Glutamatergic neuron (in vitro differentiated cells): ENCODE measurements around the gene TMEM123. TPM values are rescaled to one million over a fixed set of nuclear protein-coding genes. Genes with fewer than 3 reads are reported as not detected.

Source experiments
- DNase-seq: peaks from one replicate; pipeline ENCODE4 v3.0.0; 2022
- H3K27ac Mint-ChIP-seq: one replicate; pipeline ENCODE4 v1.8.0; 2020; ENCODE audit warnings: mild to moderate bottlenecking, mixed read lengths, inconsistent platforms; ENCODE audit not compliant: unreplicated experiment
- H3K27me3 Mint-ChIP-seq: one replicate; pipeline ENCODE4 v1.8.0; 2020; ENCODE audit warnings: mild to moderate bottlenecking, moderate library complexity, mixed read lengths, inconsistent platforms; ENCODE audit not compliant: unreplicated experiment
- H3K36me3 Mint-ChIP-seq: one replicate; pipeline ENCODE4 v1.8.0; 2020; ENCODE audit warnings: mild to moderate bottlenecking, mixed read lengths, inconsistent platforms; ENCODE audit not compliant: unreplicated experiment
- H3K4me1 Mint-ChIP-seq: one replicate; pipeline ENCODE4 v1.8.0; 2020; ENCODE audit warnings: mild to moderate bottlenecking, low read depth, mixed read lengths, inconsistent platforms; ENCODE audit not compliant: unreplicated experiment
- H3K4me3 Mint-ChIP-seq: one replicate; pipeline ENCODE4 v1.8.0; 2020; ENCODE audit warnings: mild to moderate bottlenecking, mixed read lengths, inconsistent platforms; ENCODE audit not compliant: unreplicated experiment
- H3K9me3 Mint-ChIP-seq: one replicate; pipeline ENCODE4 v1.8.0; 2020; ENCODE audit warnings: mild to moderate bottlenecking, moderate library complexity, mixed read lengths, inconsistent platforms; ENCODE audit not compliant: unreplicated experiment
- total RNA-seq: library from RNA; stranded (reverse); fragmentation: NEBNext Ultra II Directional; extraction: Animal tissue kit (Norgen Biotek cat#: 25700); gene quantifications from one replicate; pipeline ENCODE4 v1.2.1, GENCODE V29; 2021; ENCODE audit not compliant: unreplicated experiment
- TF ChIP-seq, protein P1 (sequence below): fragments of 200-600 bp; sonication (generic); IDR thresholded peaks from one replicate; pipeline ENCODE4 v1.5.0; 2021; ENCODE audit not compliant: partially characterized antibody, unreplicated experiment

Gene TMEM123
- total RNA-seq, 1 donor from 2014 or later: 18.1 TPM

DNA sequence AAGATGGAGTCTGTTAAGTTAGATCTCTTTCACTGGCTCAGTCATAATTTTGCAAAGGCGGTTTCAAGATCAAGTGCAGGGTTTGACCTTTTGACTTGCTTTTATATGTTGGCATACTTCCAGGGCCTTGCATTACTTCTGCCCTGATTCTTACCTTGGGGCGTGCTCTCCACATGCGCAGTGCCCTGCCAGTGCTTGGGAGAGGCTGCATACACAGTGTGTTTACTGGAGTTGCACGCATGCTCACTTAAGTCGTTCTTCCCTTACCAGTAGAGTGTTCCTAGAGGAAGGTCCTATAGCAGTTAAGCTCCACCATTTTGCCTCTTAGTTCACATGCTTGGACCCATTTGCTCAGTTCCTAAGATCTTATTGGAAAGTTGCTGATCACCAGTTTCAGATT lies 21.0 kb upstream of the TMEM123 start:
- TF ChIP-seq, protein P1, sequence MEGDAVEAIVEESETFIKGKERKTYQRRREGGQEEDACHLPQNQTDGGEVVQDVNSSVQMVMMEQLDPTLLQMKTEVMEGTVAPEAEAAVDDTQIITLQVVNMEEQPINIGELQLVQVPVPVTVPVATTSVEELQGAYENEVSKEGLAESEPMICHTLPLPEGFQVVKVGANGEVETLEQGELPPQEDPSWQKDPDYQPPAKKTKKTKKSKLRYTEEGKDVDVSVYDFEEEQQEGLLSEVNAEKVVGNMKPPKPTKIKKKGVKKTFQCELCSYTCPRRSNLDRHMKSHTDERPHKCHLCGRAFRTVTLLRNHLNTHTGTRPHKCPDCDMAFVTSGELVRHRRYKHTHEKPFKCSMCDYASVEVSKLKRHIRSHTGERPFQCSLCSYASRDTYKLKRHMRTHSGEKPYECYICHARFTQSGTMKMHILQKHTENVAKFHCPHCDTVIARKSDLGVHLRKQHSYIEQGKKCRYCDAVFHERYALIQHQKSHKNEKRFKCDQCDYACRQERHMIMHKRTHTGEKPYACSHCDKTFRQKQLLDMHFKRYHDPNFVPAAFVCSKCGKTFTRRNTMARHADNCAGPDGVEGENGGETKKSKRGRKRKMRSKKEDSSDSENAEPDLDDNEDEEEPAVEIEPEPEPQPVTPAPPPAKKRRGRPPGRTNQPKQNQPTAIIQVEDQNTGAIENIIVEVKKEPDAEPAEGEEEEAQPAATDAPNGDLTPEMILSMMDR: no peak
- Mint-ChIP-seq H3K4me1 (peaks cover 9% of the 10 kb centered on the region), H3K27ac (no peak overlapping the region), H3K4me3 (no peak overlapping the region), H3K36me3 (no peaks in the 10 kb centered on the region), H3K27me3 (no peaks in the 10 kb centered on the region), H3K9me3 (no peaks in the 10 kb centered on the region)
- no peak for DNase-seq

DNA sequence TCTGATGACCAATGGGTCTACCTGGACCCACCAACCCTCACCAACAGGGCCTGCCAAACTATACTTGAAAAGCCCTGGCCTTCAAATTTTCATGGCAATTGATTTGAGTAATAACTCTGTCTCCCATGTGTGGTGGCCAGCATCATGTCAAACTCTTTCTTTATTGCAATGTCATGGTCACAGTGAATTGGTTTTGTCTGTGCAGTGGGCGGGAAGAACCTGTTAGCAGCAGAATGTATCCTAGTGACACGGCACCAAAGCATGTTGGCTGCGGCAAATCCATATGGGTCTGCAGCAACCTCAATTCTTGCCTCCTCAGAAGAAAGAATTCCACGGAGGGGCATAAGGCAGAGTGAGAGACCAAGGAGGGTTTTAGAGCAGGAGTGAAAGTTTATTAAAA lies 19.6 kb upstream of the TMEM123 start:
- Mint-ChIP-seq H3K4me1 (no peaks in the 10 kb centered on the region), H3K36me3 (no peaks in the 10 kb centered on the region), H3K27ac (no peak overlapping the region), H3K27me3 (no peaks in the 10 kb centered on the region), H3K4me3 (no peak overlapping the region), H3K9me3 (no peaks in the 10 kb centered on the region)
- TF ChIP-seq, protein P1: no peak
- DNase-seq: no peak

DNA sequence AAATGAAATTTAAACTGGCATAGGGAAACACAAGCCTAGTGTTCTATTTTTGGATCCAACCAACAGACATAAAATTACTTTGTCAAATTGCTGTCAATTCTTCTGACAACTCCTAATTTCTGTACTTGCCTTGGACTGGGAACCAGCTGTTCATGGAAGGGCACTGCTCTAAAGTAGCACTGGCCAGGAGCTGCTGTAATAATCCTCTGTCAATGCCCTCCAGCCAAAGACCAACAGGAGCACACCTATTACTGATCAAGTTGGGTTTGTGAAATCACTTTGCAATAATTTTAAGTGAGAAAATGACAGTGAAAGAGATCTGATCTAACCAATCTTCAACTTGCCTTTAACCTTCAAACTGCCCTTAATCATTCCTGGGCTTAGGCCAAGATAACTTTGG lies 18.9 kb upstream of the TMEM123 start:
- DNase-seq: no peak
- Mint-ChIP-seq H3K4me3 (no peak overlapping the region), H3K36me3 (no peaks in the 10 kb centered on the region), H3K27me3 (no peaks in the 10 kb centered on the region), H3K4me1 (no peaks in the 10 kb centered on the region), H3K27ac (no peak overlapping the region), H3K9me3 (no peaks in the 10 kb centered on the region)
- TF ChIP-seq, protein P1: no peak

DNA sequence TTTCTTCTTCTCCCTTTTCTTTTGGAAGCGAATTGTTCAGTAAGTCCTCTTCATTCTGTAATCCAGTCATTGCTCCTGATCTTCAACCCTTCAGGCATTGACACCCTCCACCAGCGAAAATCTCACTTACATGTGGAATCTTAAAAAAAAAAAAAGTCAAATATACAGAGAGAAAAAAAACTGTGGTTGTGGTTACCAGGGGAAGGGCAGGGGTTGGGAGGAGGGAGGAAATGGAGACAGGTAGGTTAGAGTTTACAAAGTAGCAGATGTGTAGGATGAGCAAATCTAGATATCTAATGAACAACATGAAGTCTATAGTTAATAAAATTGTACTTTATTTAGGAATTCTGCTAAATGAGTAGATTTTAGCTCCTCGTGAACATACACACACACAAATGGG lies 17.7 kb upstream of the TMEM123 start:
- Mint-ChIP-seq H3K36me3 (no peaks in the 10 kb centered on the region), H3K9me3 (no peaks in the 10 kb centered on the region), H3K4me1 (no peaks in the 10 kb centered on the region), H3K27ac (no peak overlapping the region), H3K4me3 (no peak overlapping the region), H3K27me3 (peaks cover 3% of the 10 kb centered on the region)
- no peak for DNase-seq
- TF ChIP-seq, protein P1: no peak

DNA sequence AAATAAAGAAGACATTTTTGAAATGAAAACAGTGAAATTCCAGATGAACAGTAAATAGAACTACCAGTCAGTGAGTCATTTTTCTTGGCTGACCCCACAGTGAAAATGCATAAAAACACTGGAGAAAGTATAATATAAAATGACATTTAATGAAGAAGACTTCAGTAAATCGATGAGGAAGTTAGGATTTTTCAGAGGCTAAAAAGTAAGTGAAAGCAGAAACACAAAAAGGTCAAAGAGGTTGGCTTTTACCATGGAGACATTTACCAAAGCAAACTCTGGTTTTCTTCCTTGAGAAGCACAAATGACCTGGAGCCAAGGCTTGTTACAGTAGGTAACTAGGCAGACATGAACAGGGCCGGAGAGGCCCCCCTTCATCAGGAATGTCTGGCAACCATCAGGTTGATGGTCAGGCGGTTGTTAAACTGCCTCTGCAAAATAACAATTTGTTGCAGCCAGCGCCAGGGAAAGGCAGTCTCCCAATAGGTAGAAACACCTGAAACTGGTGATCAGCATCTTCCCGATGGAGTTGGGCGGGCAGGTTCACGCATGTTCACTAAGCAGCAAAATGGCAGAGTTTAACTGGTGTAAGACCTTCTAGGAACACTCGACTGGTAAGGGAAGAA lies 16.7 kb upstream of the TMEM123 start:
- Mint-ChIP-seq H3K27me3 (peaks cover 3% of the 10 kb centered on the region), H3K36me3 (no peaks in the 10 kb centered on the region), H3K4me1 (no peaks in the 10 kb centered on the region), H3K4me3 (no peak overlapping the region), H3K27ac (no peak overlapping the region), H3K9me3 (no peaks in the 10 kb centered on the region)
- TF ChIP-seq, protein P1: no peak
- DNase-seq: no peak
